HTR-8/SVneo (cell line): ENCODE measurements around the gene KIF5A.
"Not testable (repeated sequence)": the region's sequence is repeated elsewhere in the genome, so short reads cannot be mapped to it uniquely, and the experiment has no call there.

ENCODE experiments used
- DNase-seq: peaks from one replicate; pipeline ENCODE4 v3.0.0; 2011; ENCODE audit warnings: low spot score, mixed read lengths; ENCODE audit not compliant: insufficient read length
- FAIRE-seq: peaks from 2 replicates; lab custom pipeline; 2011; peaks lifted over from hg19 to GRCh38; lab: Jason Lieb, UNC

KIF5A gene

DNA sequence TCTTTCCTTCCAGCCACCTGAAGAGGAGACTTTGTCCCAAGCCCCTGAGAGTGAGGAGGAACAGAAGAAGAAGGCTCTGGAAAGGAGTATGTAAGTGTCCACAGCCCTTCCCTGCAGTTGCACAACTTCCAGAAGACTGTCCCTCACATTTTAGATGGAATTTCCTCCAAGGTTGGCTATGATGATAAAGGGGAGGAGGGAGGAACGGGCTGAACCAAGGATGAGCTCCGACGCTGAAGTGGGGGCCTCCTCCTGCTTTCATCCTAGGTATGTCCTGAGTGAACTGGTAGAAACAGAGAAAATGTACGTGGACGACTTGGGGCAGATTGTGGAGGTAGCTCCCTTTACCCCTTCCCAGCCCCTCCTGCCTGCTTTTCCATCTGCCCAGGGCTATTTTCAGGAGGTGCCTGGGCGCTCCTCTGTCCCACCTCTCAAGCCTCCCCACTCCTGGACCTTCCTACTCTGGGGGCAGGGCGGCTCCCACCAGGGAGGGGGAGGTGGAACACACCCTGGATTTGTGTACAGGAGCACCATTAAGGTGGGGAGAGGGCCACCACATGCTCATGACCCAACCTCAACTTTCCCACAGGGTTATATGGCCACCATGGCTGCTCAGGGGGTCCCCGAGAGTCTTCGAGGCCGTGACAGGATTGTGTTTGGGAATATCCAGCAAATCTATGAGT is 63.7 kb downstream of the KIF5A start:
- DNase-seq (no peak), FAIRE-seq (no peak)

DNA sequence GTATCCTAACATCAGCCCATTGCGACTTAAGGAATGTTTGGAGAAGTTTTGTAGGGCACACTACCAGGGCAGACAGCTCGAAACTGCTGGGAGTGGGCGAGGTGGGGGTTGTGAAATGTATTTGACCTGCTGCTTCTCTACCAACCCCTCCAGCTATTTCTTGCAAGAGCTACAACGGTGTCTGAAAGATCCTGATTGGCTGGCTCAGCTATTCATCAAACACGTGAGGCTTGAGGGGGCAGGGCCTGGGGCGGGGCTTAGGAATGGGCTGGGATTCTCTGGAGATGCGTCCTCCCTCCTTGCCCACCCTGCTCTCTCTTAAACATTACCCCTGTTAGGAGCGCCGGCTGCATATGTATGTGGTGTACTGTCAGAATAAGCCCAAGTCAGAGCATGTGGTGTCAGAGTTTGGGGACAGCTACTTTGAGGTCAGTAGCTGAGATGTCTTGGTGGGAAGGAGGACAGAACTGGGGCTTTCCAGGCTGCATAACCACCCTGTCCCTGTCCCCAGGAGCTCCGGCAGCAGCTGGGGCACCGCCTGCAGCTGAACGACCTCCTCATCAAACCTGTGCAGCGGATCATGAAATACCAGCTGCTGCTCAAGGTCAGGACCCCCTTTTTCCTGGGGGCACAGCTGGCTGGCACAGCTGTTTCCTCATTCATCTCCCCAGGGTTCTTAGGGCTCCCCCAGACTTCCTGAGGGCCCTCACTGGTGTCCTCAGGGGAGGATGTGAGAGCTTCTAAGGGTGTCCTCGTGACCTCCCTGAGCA is 64.5 kb downstream of the KIF5A start:
- FAIRE-seq (no peak), DNase-seq (no peak)

DNA sequence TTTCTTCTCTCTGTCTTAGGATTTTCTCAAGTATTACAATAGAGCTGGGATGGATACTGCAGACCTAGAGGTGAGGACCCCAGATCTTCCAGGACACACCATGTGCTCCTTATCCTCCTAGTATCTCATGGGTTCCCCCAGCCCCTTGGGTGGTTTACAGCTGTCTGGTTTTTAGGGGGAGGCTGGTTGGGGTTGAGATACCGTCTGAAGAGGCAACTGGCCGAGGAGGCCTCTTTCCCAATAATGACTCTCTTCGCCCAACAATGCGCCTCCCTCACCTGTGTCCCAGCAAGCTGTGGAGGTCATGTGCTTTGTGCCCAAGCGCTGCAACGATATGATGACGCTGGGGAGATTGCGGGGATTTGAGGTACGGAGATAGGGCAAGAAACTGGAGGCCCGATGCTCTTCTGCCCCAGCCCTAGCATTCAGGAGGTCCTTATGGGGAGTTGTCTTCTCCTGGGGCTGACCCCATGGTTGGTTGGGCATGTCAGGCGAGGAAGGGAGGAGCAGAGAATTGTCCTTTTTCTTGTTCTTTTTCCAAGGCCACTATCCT is 65.2 kb downstream of the KIF5A start:
- FAIRE-seq: no peak
- no peak for DNase-seq

GRCh38 chr12:57615637-57616036 is 65.8 kb downstream of the KIF5A start:
- no peak for FAIRE-seq
- no peak for DNase-seq

GRCh38 chr12:57616383-57617101 is 66.7 kb downstream of the KIF5A start:
- DNase-seq: no peak
- no peak for FAIRE-seq

GRCh38 chr12:57617942-57618341 is 68.1 kb downstream of the KIF5A start:
- DNase-seq (no peak), FAIRE-seq (no peak)

GRCh38 chr12:57618431-57618830 is 68.6 kb downstream of the KIF5A start:
- FAIRE-seq, DNase-seq: not testable (repeated sequence)

- FAIRE-seq: no peak
Observed at GRCh38 chr12:57618966-57619433, 69.2 kb downstream of the KIF5A start.

GRCh38 chr12:57619434-57620244 is 69.8 kb downstream of the KIF5A start:
- no peak for FAIRE-seq

More at GRCh38 chr12:57618966-57619433, 69.2 kb downstream of the KIF5A start:
- no peak for DNase-seq

DNA sequence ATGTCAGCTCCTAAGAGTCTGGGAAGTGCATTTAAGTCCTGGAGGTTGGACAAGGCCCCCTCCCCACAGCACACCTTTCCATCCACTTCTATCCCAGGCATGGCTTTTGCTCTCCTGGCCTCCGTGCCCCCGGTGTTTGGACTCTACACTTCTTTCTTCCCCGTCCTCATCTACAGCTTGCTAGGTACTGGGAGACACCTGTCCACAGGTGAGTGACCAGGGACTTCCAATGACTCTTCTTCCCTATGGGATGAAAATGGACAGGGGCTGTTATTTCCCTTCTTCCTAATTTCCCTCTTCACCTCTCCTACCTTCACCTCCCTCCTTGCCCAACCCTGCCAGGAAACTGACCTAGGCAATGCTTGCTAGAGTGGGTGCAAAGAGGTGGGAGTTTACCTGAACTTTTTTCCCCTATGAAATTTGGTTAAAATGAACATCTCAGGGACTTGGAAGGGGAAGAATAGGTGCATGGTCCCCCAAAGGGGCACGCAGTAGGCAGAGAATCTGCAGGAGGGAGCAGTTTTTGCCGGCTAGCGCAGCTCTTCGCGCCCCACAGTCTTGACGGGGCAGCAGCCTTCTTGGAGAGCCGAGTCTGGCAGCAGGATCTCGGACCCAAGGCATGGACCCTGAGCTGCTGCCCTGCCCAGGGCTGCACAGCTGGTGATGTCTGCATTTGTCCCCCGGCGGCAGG is 70.5 kb downstream of the KIF5A start:
- FAIRE-seq (no peak), DNase-seq (no peak)

More at GRCh38 chr12:57619434-57620244, 69.8 kb downstream of the KIF5A start:
- DNase-seq: no peak

DNA sequence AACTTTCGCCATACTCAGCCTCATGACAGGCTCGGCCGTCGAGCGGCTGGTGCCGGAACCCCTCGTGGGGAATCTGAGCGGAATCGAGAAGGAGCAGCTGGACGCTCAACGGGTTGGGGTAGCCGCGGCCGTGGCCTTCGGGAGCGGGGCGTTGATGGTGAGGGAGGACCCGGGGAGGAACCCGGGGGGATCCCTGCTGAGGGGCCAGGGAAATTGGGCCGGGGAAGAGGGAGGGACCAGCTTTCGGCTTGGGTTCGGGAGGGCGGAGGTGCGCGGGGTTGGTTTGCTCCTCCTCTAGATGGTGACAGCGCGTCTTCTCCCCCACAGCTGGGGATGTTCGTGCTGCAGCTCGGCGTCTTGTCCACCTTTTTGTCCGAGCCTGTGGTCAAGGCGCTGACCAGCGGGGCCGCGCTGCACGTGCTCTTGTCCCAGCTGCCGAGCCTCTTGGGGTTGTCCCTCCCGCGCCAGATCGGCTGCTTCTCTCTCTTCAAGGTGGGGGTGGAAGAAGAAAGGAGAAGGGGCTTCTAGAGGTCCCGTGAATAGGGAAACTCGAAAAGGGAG is 71.2 kb downstream of the KIF5A start:
- FAIRE-seq (no peak), DNase-seq (no peak)

- peak; percentile 71 for DNase-seq
- no peak for FAIRE-seq
Observed at GRCh38 chr12:57621497-57622292, 71.9 kb downstream of the KIF5A start.

- FAIRE-seq: no peak
- no peak for DNase-seq
Observed at GRCh38 chr12:57622293-57623245, 72.7 kb downstream of the KIF5A start.

GRCh38 chr12:57623385-57623784 is 73.5 kb downstream of the KIF5A start:
- DNase-seq (no peak), FAIRE-seq (no peak)

GRCh38 chr12:57623811-57624390 is 74.1 kb downstream of the KIF5A start:
- no peak for FAIRE-seq

DNA sequence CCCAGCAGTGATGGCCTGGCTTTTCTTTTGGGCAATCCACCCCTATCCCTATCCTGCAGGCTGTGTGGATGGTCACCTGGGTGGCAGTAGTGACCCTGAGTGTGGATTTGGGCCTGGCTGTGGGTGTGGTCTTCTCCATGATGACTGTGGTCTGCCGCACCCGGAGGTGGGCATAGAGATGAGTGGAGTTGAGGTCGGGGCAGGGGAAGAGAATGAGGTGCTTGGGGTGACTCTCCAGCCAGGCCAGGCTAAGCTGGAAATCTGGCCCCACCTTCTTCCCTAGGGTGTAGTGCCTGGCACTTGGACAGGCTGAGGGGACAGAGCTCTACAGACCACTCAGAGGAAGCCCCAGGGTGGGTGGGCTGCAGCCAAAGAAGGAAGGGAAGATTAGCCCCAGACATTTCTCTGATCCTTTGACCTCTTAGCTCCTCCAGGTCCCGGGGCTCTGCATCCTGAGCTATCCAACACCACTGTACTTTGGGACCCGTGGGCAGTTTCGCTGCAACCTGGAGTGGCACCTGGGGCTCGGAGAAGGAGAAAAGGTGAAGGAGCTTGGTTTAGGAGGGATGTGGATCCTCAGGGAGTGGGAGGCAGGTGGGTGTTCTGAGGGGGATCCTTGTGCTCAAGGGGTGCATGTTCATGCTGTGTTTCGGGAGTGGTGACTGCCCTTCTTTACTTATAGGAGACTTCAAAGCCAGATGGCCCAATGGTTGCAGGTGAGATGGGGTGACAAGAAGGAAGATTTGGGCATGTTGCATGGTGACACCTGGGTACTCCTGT is 74.8 kb downstream of the KIF5A start:
- DNase-seq (no peak), FAIRE-seq (peak; percentile 65)

More at GRCh38 chr12:57623811-57624390, 74.1 kb downstream of the KIF5A start:
- no peak for DNase-seq
